Smooth muscle cell of the coronary artery (primary cell): ENCODE results near the gene AANAT. TPM values are rescaled to one million over a fixed set of nuclear protein-coding genes. Genes with fewer than 3 reads are reported as not detected.

Experiments used
- total RNA-seq: library from RNA; depleted of rRNA; stranded (reverse); fragments of >200 nt; gene quantifications from 2 replicates; pipeline ENCODE4 v1.2.3, GENCODE V29; 2014; ENCODE audit warnings: low replicate concordance

AANAT gene
- total RNA-seq = not detected in 2 replicates

DNA sequence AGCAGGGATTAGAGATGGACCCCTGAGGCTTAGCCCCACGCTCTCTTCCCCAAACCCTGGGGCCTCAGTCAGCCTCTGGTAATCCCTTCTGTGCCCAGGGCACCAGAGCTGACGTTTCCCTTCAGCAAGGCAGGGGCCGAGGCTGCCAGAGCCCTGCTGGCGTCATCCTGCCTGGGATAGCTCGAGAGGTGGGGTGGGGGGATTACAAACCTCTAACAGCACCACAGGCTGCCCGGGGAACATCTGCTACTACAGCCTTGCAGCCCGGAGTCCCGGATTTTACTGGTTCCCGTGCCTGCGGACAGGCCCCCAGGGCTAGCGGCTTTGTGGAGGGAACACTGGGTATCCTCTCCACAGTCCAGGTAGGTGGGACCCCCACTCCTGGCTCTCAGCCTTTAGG is at the start of gene AANAT:
Gene AANAT, plus strand, starts transcription at position 238 of the 400 bp plus-strand sequence. CDS start 1,144 bp downstream, outside the sequence.

DNA sequence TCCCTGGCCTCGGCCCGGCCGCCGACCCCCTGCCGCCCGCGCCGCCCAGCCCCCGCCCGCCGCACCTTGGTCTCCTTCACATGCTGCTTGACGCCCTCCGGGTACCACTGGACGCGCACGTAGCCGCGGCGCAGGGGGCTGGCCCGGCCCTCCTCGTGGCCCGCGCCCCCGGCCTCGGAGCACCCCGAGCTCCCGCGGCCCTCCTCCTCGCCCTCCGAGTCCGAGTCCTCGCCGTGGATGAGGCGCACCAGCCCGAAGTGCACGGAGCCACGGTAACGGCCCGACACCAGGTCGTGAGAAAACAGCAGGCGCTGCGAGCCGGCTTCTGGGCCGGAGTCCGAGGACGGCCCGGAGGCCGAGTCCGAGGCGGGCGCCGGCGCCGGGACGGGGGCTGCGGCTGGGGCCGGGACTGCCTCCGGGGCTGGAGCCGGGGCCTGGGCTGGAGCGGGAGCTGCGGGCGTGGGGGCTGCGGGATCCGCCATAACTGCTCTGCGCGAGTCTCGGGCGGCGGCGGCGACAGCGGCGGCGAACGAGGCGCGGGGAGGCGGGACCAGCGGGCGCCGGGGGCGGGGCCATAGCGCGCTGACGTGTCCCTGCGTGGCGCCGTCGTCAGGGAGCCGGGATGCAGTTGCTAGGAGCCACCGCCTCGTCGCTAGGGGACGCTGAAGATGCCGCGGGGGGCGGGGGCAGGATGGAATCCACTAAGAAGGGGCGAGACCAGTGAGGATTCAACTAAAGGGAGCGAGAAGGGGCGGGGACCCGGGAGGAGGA is 14.6 kb upstream of the AANAT start, which contains the start of gene UBE2O:
Gene UBE2O, minus strand, starts transcription at position 493 of the 771 bp plus-strand sequence. Its CDS starts 11 bp downstream, at position 482.

DNA sequence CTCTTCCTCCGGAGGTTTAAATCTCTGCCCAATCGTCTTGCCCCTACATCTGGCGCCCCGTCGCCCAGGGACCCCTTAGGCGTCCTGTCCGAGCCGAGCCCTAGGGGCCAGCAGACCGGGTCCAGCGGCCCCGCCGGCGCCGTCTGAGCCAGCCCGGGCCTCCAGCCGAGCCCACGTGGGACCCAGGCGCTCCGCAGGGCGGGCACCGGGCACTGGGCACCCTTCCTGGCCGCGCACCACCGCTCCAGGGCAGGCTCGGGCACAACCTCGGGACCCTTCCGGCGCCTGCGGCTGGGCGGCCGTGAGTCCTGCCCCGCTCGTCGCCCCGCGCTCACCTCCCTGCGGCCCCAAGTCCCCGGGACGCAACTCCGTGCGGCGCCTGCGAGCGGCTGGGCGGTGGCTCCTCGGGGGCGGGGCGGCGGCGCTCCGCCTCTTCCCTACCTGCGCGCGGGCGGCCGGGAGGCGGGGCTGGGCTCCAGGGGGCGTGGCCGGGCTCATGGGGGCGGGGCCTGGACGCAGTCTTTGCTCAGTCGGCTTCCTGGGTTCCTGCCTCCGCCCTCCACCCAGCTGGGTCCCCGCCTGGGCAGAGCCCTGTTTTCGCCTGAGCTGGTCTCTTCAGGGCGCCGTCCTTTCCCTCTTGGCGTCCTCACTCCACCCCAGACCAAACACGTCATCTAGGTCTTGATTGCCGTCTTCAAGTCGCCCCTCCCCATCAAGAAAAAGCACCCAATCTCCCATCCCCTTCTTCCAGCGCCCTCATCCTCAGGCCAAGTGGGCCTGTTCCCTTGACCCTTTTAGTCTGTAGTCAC is 33.8 kb downstream of the AANAT start, which contains the start of gene RHBDF2:
Gene RHBDF2, minus strand, starts transcription at position 406 of the 809 bp plus-strand sequence. CDS start 19,899 bp downstream, outside the sequence.

Other genes starting within 250 kb of the AANAT start
- gene RNF157, start 227.1 kb upstream of the AANAT start, total RNA-seq = 2.3 TPM in 1 of 2 replicates, not detected in the other
- gene UBALD2, start 202.3 kb upstream of the AANAT start, total RNA-seq = 1.6 and 2.6 TPM in 2 replicates
- gene QRICH2, start 159.3 kb upstream of the AANAT start, total RNA-seq = 2.3 and 6.0 TPM in 2 replicates
- gene PRPSAP1, start 113.7 kb upstream of the AANAT start, total RNA-seq = 27.8 and 28.0 TPM in 2 replicates
- 23.4 and 80.7 TPM in 2 replicates for gene SPHK1, start 83.0 kb upstream of the AANAT start, total RNA-seq
- gene UBE2O, start 14.5 kb upstream of the AANAT start, total RNA-seq = 15.7 and 39.7 TPM in 2 replicates
- 1.2 and 5.9 TPM in 2 replicates for gene RHBDF2, start 33.8 kb downstream of the AANAT start, total RNA-seq
- gene CYGB, start 70.1 kb downstream of the AANAT start, total RNA-seq = 3.8 and 20.4 TPM in 2 replicates
- gene PRCD, start 72.4 kb downstream of the AANAT start, total RNA-seq = 0.60 and 1.6 TPM in 2 replicates
- 0.23 and 4.0 TPM in 2 replicates for gene ST6GALNAC2, start 118.3 kb downstream of the AANAT start, total RNA-seq
- 0.23 TPM in 1 of 2 replicates, not detected in the other for gene ST6GALNAC1, start 176.2 kb downstream of the AANAT start, total RNA-seq
- gene MXRA7, start 243.4 kb downstream of the AANAT start, total RNA-seq = 136 and 151 TPM in 2 replicates